Raji (cell line): ENCODE data around the gene ETV4.

Source experiments
- POLR2A ChIP-seq: IDR thresholded peaks from 2 replicates; pipeline ENCODE4 v1.6.1; 2011; ENCODE audit warnings: low read depth, low read length, control low read depth; ENCODE audit not compliant: insufficient read depth

ETV4 gene

DNA sequence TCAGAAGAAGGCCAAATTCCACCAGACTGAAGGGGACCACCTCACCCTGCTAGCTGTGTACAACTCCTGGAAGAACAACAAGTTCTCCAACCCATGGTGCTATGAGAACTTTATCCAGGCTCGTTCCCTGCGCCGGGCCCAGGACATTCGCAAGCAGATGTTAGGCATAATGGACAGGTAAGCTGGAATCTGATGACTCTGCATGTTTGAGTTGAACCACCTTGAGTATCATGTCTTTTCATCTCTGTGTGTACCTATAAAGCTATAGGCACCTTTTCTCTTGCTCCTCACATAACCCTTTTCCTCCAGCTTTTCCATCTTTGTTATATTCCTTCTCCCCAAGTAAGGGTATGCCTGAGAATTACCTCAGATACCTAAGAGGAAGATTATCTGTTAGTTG, 24.8 kb downstream of the ETV4 start:
- TF ChIP-seq POLR2A: no peak

DNA sequence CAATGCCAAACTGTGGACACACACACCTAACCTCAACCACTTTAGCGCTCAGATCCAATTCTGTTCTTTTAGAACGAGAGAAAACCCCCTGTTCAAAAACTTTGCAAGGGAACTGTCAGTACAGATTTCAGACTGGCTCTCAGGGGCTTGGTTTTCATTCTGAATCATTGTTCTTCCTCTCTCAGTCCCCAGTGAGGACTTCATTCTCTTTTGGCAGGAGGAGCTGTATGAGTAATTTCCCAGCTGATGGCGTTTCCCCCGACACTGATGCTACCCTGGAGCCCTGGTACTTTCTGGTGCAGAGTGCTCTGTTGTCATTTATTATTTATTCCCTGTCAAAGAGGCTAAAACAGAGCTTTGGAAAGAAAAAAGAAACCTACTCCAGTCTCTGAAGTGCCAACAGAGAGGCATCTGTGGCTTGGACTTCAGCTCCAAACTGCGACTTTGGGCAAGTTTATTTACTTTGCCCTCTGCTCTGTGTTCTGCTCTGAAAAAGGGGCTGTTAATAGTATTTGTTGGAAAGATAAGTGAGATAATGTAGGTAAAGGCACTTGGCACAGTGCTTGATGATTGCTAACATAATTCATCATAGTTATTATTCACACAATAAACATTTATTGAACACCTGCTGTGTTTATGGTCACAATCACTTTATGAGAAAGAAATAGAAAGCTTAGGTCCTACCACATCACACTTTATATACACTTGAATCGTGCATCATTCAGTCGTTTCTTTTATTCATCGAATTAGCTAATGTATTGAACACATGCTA, 28.3 kb downstream of the ETV4 start:
- no peak for TF ChIP-seq POLR2A

DNA sequence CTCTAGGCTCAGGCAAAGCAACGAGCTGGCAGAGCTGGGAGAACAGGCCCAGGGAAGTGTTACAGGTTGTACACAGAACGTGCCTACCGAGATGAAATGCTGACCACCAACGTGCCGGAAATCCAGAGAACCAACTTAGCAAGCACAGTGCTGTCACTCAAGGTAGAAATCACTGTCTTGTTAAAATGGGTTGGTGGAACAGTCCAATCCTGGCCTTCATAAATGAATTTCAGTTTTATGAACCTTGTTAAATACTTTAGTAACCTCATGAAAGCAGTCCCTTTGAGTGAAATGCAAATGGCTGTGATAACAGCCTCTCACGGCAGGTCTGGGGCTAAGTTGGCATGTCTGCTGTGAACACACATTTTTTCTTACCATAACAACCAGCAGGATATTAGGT, 29.0 kb downstream of the ETV4 start:
- no peak for TF ChIP-seq POLR2A

DNA sequence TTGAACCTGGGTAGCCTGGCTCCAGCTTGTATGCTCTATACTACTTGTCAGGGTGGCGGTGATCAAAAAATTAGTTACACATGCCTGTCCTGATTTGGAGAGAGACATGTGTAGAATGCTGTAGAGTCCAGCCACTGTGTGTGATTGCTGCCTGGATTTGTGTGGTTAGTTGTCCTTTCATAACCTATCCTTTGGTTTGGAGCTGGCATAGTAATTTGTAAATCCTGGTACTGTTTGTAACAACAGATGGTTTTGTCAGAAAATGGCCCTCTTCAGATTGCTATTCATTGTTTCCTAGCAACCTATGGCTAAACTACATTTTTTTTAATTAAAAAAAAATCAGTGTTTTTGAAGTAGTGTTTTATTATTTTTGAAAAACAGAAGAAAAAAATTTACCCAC, 30.5 kb downstream of the ETV4 start:
- TF ChIP-seq POLR2A: no peak

DNA sequence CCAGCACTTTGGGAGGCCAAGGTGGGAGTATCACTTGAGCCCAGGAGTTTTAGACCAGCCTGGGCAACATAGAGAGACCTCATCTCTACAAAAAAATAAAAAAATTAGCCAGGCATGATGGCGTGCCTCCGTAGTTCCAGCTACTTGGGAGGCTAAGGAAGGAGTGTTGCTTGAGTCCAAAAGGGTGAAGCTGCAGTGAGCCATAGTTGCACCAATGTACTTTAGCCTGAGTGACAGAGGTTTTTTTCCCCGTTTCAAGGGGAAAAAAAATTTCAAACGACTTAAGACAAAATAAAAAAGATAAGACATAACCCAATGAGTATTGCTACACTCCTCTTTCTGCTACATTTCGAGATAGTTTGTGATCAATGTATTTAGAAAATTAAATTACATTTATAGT, 55.5 kb downstream of the ETV4 start:
- TF ChIP-seq POLR2A: no peak

DNA sequence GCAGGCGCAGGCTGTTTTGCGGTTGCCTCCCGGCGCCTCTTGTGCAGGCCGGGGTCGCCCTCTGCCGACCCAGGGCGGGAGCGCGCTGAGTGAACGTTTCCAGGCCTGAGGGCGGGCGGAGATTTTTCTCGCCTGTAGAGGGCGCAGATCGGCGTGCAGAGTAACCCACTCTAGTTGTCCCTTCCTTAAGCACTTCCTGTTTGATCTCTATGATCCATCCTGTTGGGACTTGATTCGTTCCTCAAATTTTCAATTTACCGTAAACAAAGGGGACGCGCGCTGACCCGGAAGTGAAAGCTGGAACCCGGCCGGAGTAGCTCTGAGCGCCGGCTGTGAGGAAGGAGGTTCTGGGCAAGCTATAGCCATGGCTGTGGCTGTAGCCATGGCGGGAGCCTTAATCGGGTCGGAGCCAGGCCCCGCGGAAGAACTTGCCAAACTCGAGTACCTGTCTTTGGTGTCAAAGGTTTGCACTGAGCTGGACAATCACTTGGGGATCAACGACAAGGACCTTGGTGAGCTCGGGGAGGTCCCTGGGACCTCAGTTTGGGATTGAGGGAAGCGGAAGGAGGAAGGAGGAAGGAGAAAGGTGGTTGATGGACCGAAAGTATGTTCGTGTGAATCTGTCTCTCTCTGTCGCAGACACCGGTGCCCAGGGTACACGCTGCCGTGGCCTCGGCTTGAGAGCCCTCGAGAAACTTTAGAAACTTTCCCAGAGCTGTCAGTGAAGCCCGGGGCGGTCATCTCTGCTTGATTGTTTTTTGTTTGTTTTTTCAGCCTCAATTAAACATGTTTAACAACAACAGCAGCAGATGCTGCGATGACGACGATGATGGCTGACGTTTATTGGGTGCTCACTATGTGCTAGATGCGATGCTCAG, 62.2 kb downstream of the ETV4 start, which contains the start of gene DHX8:
Gene DHX8, plus strand, starts transcription at position 302 of the 878 bp plus-strand sequence. Its CDS starts 63 bp downstream, at position 365.
- peak; percentile 85 for TF ChIP-seq POLR2A

DNA sequence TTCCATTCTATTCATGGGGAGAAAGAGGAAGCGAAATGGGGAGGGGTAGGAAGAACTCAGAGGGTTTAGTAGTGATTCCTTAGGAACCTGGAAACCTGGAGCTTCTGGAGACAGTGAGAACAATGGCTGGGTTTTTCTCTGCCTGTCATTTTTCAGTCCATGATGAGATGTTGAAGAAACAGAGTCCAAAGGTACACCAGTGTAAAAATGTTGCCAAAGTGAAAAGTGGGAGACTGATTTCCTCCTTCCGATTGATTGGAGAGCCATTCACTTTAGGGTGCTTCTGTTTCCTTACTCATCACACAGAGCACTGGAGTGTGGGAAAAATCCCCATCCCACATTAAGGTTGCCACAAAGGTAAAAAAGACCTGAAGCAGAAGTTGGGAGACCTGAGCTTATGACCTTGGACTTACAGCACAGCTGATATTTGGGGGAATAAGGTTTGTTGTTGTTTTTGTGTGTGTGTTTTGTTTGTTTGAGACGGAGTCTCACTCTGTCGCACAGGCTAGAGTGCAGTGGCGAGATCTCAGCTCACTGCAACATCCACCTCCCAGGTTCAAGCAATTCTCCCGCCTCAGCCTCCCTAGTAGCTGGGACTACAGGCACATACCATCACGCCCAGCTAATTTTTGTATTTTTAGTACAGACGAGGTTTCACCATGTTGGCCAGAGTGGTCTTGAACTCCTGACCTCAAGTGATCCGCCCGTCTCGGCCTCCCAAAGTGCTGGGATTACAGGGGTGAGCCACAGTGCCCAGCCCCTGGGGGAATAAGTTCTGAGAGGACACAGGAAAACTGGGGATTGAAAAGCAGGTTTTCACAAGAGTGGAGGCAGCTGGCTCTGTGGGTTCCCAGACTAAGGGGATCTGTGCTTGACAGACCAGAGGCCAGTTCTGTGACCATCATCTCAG, 63.8 kb downstream of the ETV4 start:
- no peak for TF ChIP-seq POLR2A

DNA sequence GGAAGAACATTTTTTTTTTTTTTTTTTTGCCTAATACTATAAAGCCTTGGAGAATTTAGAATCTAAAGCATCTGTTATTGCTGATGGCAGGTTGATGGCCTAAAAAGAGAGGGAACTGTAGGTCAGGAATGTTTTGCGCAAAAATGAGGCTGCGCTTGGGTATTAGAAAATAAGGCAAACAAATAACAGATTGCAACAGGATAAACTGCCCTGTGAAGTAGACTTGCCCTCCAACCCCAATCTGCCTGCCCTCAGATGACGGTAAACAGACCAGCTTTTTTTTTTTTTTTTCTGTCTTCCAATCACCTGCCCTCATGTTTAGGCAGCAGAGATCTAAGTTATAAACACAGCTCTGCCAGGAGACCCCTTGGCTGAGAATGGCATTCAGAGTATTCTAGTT, 66.2 kb downstream of the ETV4 start:
- no peak for TF ChIP-seq POLR2A
